Panc1 (cell line): ENCODE results near the gene FAM120B.

Experiments
- CTCF ChIP-seq: fragments of 450-650 bp; IDR thresholded peaks from 2 replicates; pipeline ENCODE4 v1.5.1; 2017; ENCODE audit warnings: mild to moderate bottlenecking
- TCF7L2 ChIP-seq: IDR thresholded peaks from 2 replicates; pipeline ENCODE4 v1.6.1; 2011; ENCODE audit warnings: mild to moderate bottlenecking, low read depth, low read length, inconsistent platforms

GRCh38 chr6:170404036-170404435 lies 97.5 kb downstream of the FAM120B start:
- no peak for TF ChIP-seq TCF7L2
- TF ChIP-seq CTCF, result no peak
